ENCODE measurements around the gene EPAS1. TPM values are rescaled to one million over a fixed set of nuclear protein-coding genes. Genes with fewer than 3 reads are reported as not detected.

EPAS1 gene
- total RNA-seq, 1 experiment from 2014 or later = 106 TPM

- Histone ChIP-seq H3K4me1 (ENCODE audit: control insufficient read depth, insufficient read depth, low read length) (peaks cover 11% of the 10 kb centered on the region), H3K9me3 (ENCODE audit: control insufficient read depth, insufficient read depth, low read depth, low read length) (no peaks in the 10 kb centered on the region), H3K27ac (ENCODE audit: low read length) (no peak overlapping the region), H3K4me3 (ENCODE audit: low read depth in 2 of 2, low read length in 2 of 2) (no peak overlapping the region), H3K36me3 (ENCODE audit: control insufficient read depth, insufficient read depth, low read length) (no peaks in the 10 kb centered on the region), H3K27me3 (ENCODE audit: control insufficient read depth, insufficient read depth, low read length) (no peaks in the 10 kb centered on the region)
- DNase-seq (ENCODE audit: low read depth, low spot score) = no peak
- CTCF ChIA-PET = no interaction called here
- TF ChIP-seq CTCF (IDR thresholded peaks at IDR 0.05) (no peak), TCF7L2 (IDR thresholded peaks at IDR 0.05; ENCODE audit: low read depth, low read length) (no peak), POLR2AphosphoS5 (IDR thresholded peaks at IDR 0.05; ENCODE audit: low read depth, low read length) (no peak), SIN3A (IDR thresholded peaks at IDR 0.05; ENCODE audit: borderline replicate concordance, insufficient read depth, low read depth, low read length) (no peak), REST (IDR thresholded peaks at IDR 0.05; ENCODE audit: insufficient read depth in 1 of 2, low read depth in 2 of 2, low read length in 1 of 2) (no peak)
- intact Hi-C loops (cut with micrococcal nuclease; ENCODE audit: unreplicated experiment) (no loop called here), in situ Hi-C loops (cut with HindIII; ENCODE audit: low pct_unique_long_range_greater_than_20kb, low sequenced_read_pairs) (no loop called here)
- no peak for ATAC-seq
- POLR2A ChIA-PET = interaction anchor here (0.7 kb wide), 1 partner anchor 403 kb away, joined by 15 read pairs; no protein-coding TSS in a partner anchor
- no TSS peak for BruUV-seq (replicated peaks)
Measured at GRCh38 chr2:46409756-46410155, 112.5 kb downstream of the EPAS1 start.

GRCh38 chr2:46410273-46411244, 113.4 kb downstream of the EPAS1 start:
- TF ChIP-seq CTCF (IDR thresholded peaks at IDR 0.05) (no peak), SIN3A (IDR thresholded peaks at IDR 0.05; ENCODE audit: borderline replicate concordance, insufficient read depth, low read depth, low read length) (no peak), TCF7L2 (IDR thresholded peaks at IDR 0.05; ENCODE audit: low read depth, low read length) (no peak), REST (IDR thresholded peaks at IDR 0.05; ENCODE audit: insufficient read depth in 1 of 2, low read depth in 2 of 2, low read length in 1 of 2) (no peak), POLR2AphosphoS5 (IDR thresholded peaks at IDR 0.05; ENCODE audit: low read depth, low read length) (no peak)
- CTCF ChIA-PET = no interaction called here
- peaks cover 11% of the 10 kb centered on the region for H3K4me1 ChIP-seq (ENCODE audit: control insufficient read depth, insufficient read depth, low read length)
- BruUV-seq (replicated peaks) = no TSS peak
- DNase-seq (ENCODE audit: low read depth, low spot score) (no peak), ATAC-seq (no peak)
- H3K27ac ChIP-seq (ENCODE audit: low read length) = no peak overlapping the region
- in situ Hi-C loops (cut with HindIII; ENCODE audit: low pct_unique_long_range_greater_than_20kb, low sequenced_read_pairs) (no loop called here), intact Hi-C loops (cut with micrococcal nuclease; ENCODE audit: unreplicated experiment) (no loop called here)
- no peaks in the 10 kb centered on the region for H3K36me3 ChIP-seq (ENCODE audit: control insufficient read depth, insufficient read depth, low read length)
- H3K4me3 ChIP-seq (ENCODE audit: low read depth in 2 of 2, low read length in 2 of 2) = no peak overlapping the region
- H3K9me3 ChIP-seq (ENCODE audit: control insufficient read depth, insufficient read depth, low read depth, low read length) = no peaks in the 10 kb centered on the region; the same call in 1 of the 2 replicates
- POLR2A ChIA-PET = no interaction called here
- H3K27me3 ChIP-seq (ENCODE audit: control insufficient read depth, insufficient read depth, low read length) = no peaks in the 10 kb centered on the region

Data from Panc1 (cell line).